Activated CD8-positive, alpha-beta memory T cell treated with anti-CD3 and anti-CD28 coated beads for 48 hours (primary cell): ENCODE measurements around the gene COL23A1.

Experiments
- DNase-seq, 3 experiments: peaks; one replicate each; pipeline ENCODE4 v3.0.0-alpha.2; 2020; ENCODE audit warnings: low read depth in 2 of 3, low spot score in 2 of 3

The COL23A1 gene

DNA sequence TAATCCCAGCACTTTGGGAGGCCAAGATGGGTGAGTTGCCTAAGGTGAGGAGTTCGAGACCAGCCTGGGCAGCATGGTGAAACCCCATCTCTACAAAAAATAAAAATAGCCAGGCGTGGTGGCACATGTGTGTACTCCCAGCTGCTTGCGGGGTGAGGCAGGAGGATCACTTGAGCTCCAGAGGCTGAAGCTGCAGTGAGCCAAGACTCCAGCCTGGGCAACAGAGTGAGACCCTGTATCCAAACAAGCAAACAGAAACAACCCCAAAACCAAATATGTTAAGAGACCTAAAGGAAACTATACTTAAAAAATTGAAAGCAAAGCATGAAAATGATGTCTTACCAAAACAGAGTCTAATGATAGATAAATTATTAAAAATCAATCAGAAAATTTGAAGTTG, 373.4 kb downstream of the COL23A1 start:
- DNase-seq, result no peak

DNA sequence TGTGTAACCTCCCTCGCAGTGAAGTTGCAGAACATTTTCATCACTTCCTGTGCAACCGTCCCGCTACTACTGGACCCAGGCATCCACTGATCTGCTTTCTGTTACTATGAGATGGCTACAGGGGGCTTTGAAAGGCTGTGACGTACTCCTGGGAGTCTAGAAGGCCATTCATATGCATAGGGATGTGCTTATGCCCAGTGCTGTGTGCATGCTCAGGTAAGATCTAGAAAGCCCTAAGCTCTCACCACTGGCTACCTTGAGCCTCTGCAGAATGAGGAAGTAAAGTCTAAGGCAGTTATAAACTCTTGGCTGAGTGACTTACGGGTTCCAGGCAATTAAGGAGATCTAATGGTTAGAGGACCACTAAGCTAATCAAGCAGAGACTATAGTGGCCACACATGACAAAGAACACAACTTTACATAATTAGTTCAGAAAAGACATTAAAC, 374.1 kb downstream of the COL23A1 start:
- DNase-seq, result no peak

DNA sequence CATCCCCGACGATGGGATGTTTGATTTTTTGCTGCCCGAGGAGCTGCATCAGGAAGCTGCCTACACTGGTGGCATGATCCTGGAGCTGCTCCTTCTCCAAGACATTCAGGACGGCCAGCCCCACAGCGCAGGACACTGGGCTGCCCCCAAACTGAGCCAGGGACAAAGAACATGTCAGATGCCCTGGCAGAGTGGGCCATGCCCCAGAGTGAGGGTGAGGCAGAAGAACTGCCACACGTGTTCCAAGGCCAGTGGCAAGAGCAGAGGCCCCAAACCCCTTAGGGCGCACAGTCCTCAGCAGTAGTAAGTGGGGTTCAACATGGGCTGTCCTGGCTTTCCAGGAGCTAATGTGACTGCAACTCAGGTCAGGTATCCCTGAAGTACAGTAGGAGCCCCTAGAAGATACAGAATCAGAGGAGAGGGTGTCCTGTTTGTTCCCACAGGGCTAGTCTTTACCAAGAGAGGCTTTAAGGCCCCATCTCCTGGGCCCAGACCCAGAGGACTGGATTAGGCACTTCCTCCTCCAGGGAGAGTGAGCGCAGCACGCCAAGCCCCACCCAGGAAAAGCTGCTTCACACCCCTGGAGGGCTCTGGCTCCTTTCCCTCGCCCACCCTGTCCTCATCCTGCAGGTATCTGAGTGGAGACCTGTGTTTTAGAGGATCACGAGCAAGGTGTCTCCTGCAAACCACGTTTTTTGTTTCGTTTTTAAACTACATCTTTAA, 374.8 kb downstream of the COL23A1 start:
- no peak for DNase-seq

DNA sequence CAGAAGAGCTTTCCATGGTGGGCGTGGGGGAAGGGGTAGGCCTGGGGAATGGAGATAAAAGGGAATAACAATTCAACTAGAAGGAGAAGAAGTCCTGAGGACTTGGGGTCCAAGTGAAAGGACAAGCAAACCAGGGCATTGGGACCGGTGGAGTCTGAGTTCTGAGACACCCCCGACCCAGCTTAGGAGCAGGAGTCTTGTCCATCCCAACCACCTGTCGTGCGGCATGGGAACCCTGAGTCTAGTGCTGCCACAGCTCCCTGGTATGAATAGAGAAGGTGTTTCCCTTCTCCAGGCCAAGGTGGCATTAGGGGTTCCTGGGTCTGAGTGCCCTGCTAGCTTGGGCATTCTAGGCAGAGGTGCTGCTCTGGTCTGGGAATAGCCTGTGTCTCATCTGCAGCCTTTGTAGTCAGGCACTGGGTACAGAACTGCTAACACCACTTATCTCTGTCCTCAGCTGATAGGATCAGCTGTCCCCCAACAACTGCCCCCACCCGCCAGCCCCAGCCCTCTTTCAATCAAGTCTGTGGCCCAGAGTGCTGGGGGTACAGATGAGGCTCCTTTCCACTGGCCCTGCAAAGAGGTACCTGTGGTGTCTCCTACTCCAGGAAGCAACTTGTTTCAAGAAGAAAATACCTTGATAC, 375.9 kb downstream of the COL23A1 start:
- no peak for DNase-seq

DNA sequence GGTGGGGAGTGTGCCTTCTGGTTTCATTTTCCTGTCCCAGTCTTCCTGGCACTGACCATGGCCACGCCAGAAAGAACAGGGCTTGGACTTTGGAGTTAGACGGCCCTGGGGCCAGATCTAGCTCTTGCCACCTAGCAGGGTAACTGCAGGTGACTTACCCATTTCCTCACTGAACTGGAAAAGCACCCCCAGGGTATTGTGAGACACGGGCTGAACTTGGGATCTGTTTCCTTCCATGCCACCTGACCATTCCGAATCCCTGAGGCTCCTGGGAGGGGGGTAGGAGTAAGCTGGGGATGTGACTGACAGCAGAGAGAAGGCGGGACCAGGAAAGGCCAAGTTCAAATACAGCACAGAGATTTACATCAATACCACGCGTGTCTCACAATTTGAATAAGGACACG, 376.4 kb downstream of the COL23A1 start:
- DNase-seq, result no peak

DNA sequence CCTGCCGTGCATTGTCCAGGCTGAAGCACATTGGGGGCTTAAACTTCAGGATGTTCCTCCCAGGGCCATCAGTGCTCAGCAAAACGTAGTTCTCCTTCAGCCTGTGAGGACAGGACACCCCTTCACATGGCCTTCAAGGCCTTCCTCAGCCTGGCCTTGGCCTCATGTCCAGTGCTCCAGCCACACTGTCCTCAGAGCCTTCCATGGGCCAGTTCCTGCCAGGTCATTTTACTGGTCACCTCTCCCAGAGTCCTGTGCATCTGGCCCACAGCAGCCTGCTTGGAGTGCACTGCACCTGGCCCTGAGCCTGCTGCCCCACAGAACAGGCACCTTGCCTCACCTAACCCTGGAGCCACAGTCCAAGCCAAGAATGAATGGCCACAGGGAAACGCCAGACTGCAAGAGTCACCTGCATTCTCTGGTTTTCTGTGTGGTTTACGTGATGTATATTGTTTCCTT, 377.2 kb downstream of the COL23A1 start:
- DNase-seq, result no peak

DNA sequence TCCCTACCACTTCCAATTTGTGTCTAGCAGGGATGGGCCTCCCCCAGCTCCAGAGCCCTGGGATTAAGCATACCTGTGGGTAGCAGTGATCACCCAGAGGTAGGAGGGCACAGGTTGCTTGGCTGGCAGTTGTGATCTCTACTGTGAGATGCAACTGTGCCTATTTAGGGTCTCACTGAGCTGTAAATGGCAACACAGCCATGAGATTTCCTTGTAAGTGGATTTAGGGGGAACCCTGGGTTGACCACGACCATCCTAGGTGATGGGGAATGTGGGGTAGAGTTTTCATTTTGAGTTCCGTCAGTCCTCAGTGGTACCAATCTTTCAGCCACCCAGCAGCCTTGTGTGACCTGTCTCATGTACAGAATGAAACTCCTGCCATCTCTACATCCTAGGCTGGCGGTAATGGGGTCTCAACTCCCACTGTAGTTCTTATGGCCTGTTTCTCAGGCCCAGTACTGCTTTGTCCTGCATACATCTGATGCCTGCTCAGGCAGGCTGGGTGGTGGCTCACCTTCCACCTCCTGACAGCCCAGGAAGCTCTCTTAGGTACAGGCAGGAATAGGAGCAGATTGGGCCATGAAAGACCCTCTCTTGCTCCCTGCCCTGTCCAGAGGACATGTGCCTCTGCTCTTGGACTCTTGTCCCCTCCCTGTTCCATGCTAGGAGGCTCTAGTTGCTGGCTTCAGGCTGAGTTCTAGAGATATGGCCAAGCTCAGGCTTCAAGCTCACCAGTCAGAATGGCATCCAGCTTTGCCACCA, 377.8 kb downstream of the COL23A1 start:
- no peak for DNase-seq

DNA sequence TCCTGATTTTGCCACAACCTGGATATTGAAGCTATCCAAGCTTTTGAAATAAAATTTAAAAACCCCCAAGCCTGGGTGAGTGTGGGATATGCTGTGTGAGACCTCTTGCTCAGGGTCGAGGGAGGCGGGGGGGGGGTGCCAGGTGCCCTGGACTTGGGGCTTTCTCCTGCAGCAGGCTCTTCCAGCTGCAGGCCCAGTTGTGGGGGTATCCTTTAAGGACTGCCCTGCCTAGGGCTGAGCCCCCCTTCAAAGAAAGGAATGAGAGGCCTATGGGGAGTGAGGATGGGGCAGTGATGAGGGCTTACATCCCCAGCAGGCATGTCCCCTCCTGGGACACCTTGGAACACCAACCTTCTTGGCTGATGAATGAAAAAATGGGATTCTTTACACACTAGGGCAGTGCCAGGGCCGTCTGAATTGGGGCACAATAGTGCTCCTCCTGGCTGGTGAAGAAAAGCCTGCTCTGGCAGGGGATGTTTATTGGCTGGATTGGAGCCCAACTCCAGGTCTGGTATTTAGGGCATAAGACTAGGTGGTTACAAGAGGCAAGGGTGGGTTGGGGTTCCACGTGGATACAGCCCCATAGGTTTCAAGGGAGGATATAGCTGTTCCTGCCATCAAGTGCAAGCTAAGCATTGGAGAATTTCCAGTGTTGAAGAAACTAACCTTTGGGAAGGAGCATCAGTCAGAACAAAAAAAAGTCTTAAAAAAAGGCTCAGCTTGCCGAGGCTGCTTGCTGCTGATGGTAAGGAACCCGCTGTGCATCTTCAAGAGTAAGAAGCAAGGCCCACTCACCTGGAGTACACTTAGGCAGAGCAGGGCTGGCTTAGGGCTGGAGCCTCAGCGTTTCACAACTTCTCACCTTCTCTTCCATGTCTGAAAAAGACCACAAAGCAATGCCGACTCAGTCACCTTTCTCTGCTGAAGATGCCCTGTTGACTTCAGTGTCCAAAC, 378.8 kb downstream of the COL23A1 start:
- DNase-seq, result no peak

DNA sequence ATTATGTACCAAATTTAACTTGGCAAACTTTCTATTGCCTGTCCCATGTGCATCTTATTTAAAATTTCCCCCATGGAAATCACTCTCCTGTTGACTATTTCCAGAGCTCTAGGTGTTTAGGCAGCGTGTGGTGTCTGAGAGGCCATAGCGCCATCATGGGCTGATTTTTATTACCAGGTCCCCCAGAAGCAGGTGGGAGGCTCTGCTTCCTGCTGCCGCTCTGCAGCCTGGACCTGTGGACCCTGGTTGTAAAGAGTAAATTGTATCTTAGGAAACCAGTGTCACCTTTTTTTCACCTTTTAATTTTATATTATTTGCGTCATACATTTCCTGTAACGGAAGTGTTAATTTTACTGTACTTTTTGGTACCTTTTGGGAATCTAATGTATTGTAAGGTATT, 379.5 kb downstream of the COL23A1 start:
- no peak for DNase-seq

DNA sequence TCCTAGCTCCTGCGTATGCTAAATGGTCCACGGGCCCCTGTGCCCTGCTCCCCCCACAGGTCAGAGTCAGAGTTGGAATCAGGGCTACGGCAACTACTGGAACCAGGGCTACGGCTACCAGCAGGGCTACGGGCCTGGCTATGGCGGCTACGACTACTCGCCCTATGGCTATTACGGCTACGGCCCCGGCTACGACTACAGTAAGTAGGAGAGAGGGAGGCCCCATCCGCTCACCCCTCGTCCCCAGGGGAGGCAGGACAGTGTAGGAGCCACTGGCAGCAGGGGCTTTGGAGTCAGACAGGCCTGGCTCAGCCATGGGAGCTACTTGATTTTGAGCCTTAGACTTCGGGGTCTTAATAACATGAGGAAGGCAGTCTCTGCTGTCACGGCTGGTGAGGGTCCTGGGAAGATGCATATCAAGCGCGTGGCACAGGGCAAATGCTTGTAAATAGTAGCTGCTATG, 380.1 kb downstream of the COL23A1 start:
- no peak for DNase-seq

DNA sequence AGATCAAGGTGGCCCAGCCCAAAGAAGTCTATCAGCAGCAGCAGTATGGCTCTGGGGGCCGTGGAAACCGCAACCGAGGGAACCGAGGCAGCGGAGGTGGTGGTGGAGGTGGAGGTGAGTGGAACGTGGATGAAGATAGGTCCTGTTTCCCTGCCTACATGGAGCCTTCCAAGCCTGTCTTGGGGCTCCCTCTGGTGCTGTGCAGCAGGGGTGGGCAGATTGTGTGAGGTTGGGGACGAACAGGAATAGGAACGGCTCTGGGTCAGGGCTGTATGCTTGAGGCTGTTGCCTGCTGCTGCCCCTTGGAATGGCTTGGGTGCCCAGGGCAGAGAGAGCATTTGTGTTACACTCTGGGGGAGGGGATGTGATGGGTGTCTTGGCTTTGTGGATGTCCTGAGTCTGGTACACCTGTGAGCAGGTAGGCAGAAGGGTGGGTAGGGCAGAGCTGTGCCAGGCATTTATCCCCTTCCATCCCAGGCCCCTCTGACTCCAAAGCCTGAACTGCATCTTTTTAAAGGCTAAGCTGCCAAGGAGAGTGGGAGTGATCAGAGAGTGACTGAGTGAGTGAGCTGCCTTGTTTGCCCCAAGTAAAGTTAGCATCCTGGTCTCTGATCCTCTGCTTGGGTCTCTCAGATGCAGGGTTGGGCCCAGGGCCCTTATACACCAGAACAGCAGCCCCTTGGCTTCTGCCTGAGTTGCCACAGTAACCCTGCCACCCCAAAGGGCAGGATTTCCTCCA, 380.7 kb downstream of the COL23A1 start:
- no peak for DNase-seq

DNA sequence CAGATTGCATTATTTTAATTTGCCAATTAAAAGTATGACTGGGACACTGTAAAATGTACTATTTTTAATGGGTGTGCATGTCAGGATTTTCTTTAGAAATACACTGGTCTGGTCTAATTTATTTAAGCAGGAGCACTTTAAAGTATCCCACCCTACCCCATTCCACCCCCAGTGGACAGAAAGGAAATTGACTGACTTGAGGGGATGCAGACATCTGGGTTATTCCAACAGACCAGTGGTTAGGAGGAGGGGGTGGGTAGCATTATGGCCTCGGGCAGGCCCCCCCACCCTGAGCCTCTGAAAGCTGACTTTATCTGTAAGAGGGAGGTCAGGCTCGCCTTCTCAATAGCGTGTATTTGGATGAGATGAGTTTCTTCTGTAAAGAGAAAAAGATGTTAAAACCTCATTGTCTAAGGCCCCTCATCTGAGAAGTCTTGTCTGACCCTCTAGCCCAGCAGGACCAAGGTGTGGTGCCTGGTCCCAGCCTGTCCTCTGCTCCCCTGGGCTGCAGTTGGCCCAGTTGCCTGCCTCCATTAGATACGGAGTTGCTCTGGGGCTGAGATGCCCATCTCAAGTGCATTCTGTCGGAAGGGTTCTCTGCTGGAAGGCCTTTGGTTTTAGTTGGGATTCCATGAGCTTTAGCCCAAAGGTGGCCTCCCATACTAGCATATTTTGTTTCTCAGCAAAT, 381.5 kb downstream of the COL23A1 start:
- DNase-seq, result no peak

DNA sequence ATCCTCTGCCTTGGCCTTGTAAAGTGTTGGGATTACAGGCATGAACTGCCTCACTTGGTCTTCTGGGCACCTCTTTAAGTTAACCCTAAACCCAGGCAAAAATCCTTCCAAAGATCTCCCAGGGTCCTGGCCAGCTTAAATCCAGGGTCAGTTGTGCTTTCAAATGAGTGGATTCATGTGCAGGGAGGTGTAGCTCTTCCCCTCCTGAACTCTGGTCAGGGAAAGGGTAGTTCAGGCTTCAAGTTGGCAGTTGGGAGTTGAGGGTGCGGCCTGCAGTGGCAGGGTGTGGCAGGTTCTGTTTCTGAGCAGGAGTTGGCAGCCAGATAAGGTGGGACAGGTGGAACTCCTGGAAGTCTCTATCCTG, 382.3 kb downstream of the COL23A1 start:
- DNase-seq, result no peak

DNA sequence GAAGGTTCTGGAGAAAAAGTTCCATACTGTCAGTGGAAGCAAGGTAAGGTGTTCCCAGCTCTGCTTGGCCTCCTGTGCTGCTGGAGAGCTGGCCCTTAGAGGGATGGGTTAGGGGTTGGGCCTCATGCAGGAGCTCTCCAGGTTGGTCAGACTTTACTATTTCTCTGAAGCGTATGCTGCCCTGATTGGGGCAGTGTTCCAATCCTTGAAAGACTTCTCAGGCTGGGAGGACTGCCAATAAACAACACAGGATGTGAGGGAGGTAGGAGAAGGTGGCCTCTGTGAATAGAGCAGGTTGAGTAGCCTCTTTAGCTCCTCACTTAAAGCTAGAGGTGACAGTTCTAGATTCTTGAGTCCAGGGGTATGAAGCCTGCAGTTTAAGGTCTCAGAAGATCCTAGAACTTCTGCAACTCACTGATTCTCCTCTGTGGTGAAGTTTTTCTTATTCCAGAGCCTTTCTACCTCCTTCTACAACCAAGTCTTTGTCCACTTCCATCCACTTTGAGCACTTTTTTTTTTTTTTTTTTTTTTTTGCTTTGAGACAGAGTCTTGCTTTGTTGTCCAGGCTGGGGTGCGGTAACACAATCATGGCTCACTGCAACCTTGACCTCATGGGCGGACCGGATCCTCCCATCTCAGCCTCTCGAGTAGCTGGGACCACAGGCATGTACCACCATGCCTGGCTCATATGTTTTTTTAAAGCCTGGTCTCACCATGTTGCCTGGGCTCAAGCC, 382.8 kb downstream of the COL23A1 start:
- DNase-seq, result no peak

DNA sequence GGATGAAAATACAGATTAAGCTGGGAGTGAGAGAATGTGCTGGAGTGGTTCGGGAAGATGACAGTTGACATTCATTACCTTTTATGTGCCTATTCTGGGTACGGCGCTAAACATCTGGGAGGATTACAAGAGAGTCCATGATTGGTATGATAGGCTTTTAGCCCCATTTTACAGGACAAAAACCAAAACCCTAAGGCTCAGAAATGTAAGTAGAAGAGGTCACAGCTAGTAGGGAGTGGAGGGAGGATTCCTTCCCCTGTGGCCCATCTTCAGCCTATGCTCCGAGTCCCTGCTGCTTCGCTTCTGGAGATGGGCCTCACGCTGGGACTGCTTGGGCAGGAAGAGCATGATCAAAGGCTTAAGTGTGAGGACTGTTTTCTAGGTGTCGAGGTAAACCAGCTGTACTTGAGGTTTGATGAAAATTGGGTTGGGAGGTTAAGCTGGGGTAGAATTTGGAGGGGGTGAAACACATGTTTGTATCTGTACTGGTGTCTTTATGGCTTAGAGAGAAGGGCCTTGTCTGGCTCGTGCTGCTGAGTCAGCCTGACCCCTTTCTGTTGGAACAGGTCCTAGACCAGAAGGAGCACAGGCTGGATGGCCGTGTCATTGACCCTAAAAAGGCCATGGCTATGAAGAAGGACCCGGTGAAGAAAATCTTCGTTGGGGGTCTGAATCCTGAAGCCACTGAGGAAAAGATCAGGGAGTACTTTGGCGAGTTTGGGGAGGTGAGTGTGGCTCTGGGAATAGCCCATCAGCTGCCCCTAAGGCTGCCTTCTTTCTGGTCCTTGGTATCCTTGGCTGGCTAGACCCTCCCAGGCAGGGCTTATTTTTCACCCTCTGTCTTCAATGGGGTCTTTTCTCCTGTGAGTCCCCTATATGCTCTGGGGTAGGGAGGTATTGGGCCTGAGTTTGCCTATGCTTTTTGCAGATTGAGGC, 383.8 kb downstream of the COL23A1 start:
- no peak for DNase-seq

DNA sequence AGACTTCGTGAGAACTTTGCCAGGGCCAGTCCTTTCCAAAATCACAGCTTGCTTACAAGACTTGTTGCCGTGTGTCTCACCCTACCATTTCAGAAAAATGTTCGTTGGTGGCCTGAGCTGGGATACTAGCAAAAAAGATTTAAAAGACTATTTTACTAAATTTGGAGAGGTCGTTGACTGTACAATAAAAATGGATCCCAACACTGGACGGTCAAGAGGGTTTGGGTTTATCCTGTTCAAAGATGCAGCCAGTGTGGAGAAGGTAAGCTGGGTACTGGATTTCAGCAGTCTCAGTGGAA, 384.5 kb downstream of the COL23A1 start:
- no peak for DNase-seq

DNA sequence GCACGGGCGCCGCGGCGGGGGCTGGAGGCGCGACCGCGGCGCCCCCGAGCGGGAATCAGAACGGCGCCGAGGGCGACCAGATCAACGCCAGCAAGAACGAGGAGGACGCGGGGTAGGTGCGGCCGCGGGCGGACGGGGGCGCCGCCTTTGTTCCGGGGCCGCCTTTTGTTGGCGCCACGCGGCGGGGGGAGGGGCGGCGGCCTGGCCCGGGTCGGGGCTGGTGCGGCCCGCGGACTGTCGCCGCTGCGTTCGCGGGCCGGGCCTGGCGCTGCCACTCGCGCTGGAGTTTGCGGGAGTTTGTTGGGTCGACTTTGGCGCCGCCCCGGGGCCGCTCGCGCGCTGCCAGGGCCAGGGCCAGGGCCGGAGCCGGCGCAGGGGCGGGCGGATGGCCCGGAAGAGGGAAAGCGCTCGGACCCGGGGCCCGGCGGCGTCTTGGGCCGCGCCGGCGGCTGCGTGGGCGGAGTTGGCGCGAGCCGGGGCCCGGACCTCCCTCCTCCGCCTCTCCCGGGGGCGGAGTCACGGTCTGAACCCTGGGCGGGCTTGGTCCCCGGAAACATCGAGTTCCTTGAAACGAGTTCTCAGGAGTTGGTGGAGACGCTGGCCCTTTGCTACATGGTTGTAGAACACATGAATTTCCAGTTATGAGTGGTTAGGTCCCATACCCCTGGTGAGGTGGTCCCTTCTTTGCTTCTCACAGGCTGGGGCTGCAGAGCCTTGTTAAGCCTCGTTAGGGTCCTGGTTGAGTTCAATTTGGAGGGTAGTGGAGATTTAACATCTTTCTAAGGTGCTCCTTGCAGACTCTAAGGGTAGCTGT, 385.1 kb downstream of the COL23A1 start:
- peak in 2 of 3 experiments; percentile 53 to 57 for DNase-seq
